Measurements from ENCODE around the gene PIGL. TPM values are rescaled to one million over a fixed set of nuclear protein-coding genes. Genes with fewer than 3 reads are reported as not detected.

The PIGL gene
- total RNA-seq, 2 donors from 2014 or later: 41.1 to 57.0 TPM

GRCh38 chr17:16251556-16251955 is 34.5 kb downstream of the PIGL start:
- Histone ChIP-seq H3K4me3 (ENCODE audit: low read length) (no peak overlapping the region), H3K4me1 (ENCODE audit: control insufficient read depth, insufficient read depth, low read length) (peaks cover 9% of the 10 kb centered on the region), H3K27me3 (ENCODE audit: control insufficient read depth, insufficient read depth, low read length, poor library complexity, severe bottlenecking) (no peaks in the 10 kb centered on the region), H3K36me3 (ENCODE audit: control insufficient read depth, insufficient read depth, low read length) (peaks cover 7% of the 10 kb centered on the region), H3K9me3 (ENCODE audit: control insufficient read depth, low read length) (peaks cover 5% of the 10 kb centered on the region), H3K27ac (ENCODE audit: low read depth, low read length) (no peak overlapping the region), H3K9ac (ENCODE audit: extremely low read depth, low read length, poor library complexity, severe bottlenecking) (no peak overlapping the region)
- WGBS, 2 experiments (ENCODE audit: insufficient coverage in 1 of 2, insufficient read length in 1 of 2): 86% methylated on average over 1 of the region's 1 CpG; no CpG with 5 or more reads in 1 of the 2 experiments
- H3K4me1 Mint-ChIP-seq: peaks cover 12% of the 10 kb centered on the region
- no peaks in the 10 kb centered on the region for H3K27me3 Mint-ChIP-seq (ENCODE audit: insufficient read depth)
- no peaks in the 10 kb centered on the region for H3K9me3 Mint-ChIP-seq
- no peak overlapping the region for H3K4me3 Mint-ChIP-seq
- TF ChIP-seq CTCF (conservative IDR thresholded peaks at IDR 0.05): no peak
- H3K36me3 Mint-ChIP-seq (ENCODE audit: low read depth): peaks cover 28% of the 10 kb centered on the region
- no peak for DNase-seq
- H3K27ac Mint-ChIP-seq: no peak overlapping the region

GRCh38 chr17:16254773-16255400 is 37.9 kb downstream of the PIGL start:
- no peak for TF ChIP-seq CTCF (conservative IDR thresholded peaks at IDR 0.05)
- Mint-ChIP-seq H3K27ac (peak overlapping the region; percentile 74), H3K36me3 (ENCODE audit: low read depth) (peaks cover 16% of the 10 kb centered on the region), H3K9me3 (no peaks in the 10 kb centered on the region), H3K4me3 (no peak overlapping the region), H3K27me3 (ENCODE audit: insufficient read depth) (no peaks in the 10 kb centered on the region), H3K4me1 (peaks cover 12% of the 10 kb centered on the region)
- H3K9ac ChIP-seq (ENCODE audit: extremely low read depth, low read length, poor library complexity, severe bottlenecking): peak overlapping the region; percentile 3
- peaks cover 3% of the 10 kb centered on the region for H3K36me3 ChIP-seq (ENCODE audit: control insufficient read depth, insufficient read depth, low read length)
- H3K4me1 ChIP-seq (ENCODE audit: control insufficient read depth, insufficient read depth, low read length): peaks cover 9% of the 10 kb centered on the region
- H3K4me3 ChIP-seq (ENCODE audit: low read length): peak overlapping the region; percentile 51
- H3K9me3 ChIP-seq (ENCODE audit: control insufficient read depth, low read length): peaks cover 5% of the 10 kb centered on the region
- no peak for DNase-seq
- no peaks in the 10 kb centered on the region for H3K27me3 ChIP-seq (ENCODE audit: control insufficient read depth, insufficient read depth, low read length, poor library complexity, severe bottlenecking)
- peak overlapping the region; percentile 84 for H3K27ac ChIP-seq (ENCODE audit: low read depth, low read length)
- WGBS, 2 experiments (ENCODE audit: insufficient coverage in 1 of 2, insufficient read length in 1 of 2): 93 to 95% methylated on average over 4 to 8 of the region's 9 CpGs

GRCh38 chr17:16255481-16255921 is 38.5 kb downstream of the PIGL start:
- Histone ChIP-seq H3K36me3 (ENCODE audit: control insufficient read depth, insufficient read depth, low read length) (peaks cover 6% of the 10 kb centered on the region), H3K27me3 (ENCODE audit: control insufficient read depth, insufficient read depth, low read length, poor library complexity, severe bottlenecking) (no peaks in the 10 kb centered on the region), H3K4me1 (ENCODE audit: control insufficient read depth, insufficient read depth, low read length) (peaks cover 9% of the 10 kb centered on the region), H3K4me3 (ENCODE audit: low read length) (peak overlapping the region; percentile 66), H3K9ac (ENCODE audit: extremely low read depth, low read length, poor library complexity, severe bottlenecking) (peak overlapping the region; percentile 3), H3K27ac (ENCODE audit: low read depth, low read length) (peak overlapping the region; percentile 84), H3K9me3 (ENCODE audit: control insufficient read depth, low read length) (peaks cover 8% of the 10 kb centered on the region)
- no peak overlapping the region for H3K4me3 Mint-ChIP-seq
- H3K9me3 Mint-ChIP-seq: no peaks in the 10 kb centered on the region
- 6 to 31% methylated on average over 3 to 4 of the region's 4 CpGs for WGBS, 2 experiments (ENCODE audit: insufficient coverage in 1 of 2, insufficient read length in 1 of 2)
- peaks cover 17% of the 10 kb centered on the region for H3K36me3 Mint-ChIP-seq (ENCODE audit: low read depth)
- H3K27ac Mint-ChIP-seq: peak overlapping the region; percentile 74
- peaks cover 12% of the 10 kb centered on the region for H3K4me1 Mint-ChIP-seq
- no peaks in the 10 kb centered on the region for H3K27me3 Mint-ChIP-seq (ENCODE audit: insufficient read depth)
- TF ChIP-seq CTCF (conservative IDR thresholded peaks at IDR 0.05): no peak
- DNase-seq: peak; percentile 72

Data from endodermal cell (in vitro differentiated cells).